HCT116 (cell line): ENCODE data around the gene ZSWIM7. TPM values are rescaled to one million over a fixed set of nuclear protein-coding genes. Genes with fewer than 3 reads are reported as not detected.

Experiments
- CTCF ChIP-seq, 3 experiments: fragments of 200-600 bp in 1 of 3; sonication (generic) in 1 of 3; IDR thresholded peaks in 2 of 3; conservative IDR thresholded peaks in 1 of 3; 2 replicates each; pipeline ENCODE4 v1.5.1; 2012 to 2017; ENCODE audit warnings: low read depth in 2 of 3, low read length in 2 of 3, antibody characterized with exemption in 1 of 3, borderline replicate concordance in 1 of 3, control low read depth in 1 of 3, mild to moderate bottlenecking in 1 of 3, mixed read lengths in 1 of 3, mixed run types in 1 of 3, moderate library complexity in 1 of 3; ENCODE audit not compliant: insufficient read depth in 1 of 3
- ELF1 ChIP-seq: IDR thresholded peaks from 2 replicates; pipeline ENCODE4 v1.6.1; 2012; ENCODE audit warnings: low read depth, borderline replicate concordance
- EZH2 ChIP-seq: fragments of 200-600 bp; sonication (generic); IDR thresholded peaks from 2 replicates; pipeline ENCODE4 v1.6.1; 2017; ENCODE audit warnings: antibody characterized with exemption, mixed run types
- EZH2phosphoT487 ChIP-seq: fragments of 200-600 bp; IDR thresholded peaks from 2 replicates; pipeline ENCODE4 v1.6.1; 2018; ENCODE audit warnings: antibody characterized with exemption, borderline replicate concordance
- REST ChIP-seq: IDR thresholded peaks from 2 replicates; pipeline ENCODE4 v1.6.1; 2012; ENCODE audit warnings: low read depth
- YY1 ChIP-seq: IDR thresholded peaks from 2 replicates; pipeline ENCODE4 v1.6.1; 2011; ENCODE audit warnings: low read length, low read depth, moderate library complexity, mild to moderate bottlenecking; ENCODE audit not compliant: insufficient replicate concordance; ENCODE audit errors: extremely low read depth
- total RNA-seq: library from RNA; stranded (reverse); gene quantifications from one replicate; pipeline ENCODE4 v1.2.1, GENCODE V29; 2021; ENCODE audit not compliant: unreplicated experiment
- TF ChIP-seq, protein P1 (sequence below): IDR thresholded peaks from 2 replicates; pipeline ENCODE4 v1.6.1; 2011; ENCODE audit warnings: mild to moderate bottlenecking, low read length, moderate library complexity; ENCODE audit not compliant: insufficient replicate concordance; ENCODE audit errors: extremely low read depth

Gene ZSWIM7
- total RNA-seq, 1 experiment from 2014 or later, result 33.5 TPM

DNA sequence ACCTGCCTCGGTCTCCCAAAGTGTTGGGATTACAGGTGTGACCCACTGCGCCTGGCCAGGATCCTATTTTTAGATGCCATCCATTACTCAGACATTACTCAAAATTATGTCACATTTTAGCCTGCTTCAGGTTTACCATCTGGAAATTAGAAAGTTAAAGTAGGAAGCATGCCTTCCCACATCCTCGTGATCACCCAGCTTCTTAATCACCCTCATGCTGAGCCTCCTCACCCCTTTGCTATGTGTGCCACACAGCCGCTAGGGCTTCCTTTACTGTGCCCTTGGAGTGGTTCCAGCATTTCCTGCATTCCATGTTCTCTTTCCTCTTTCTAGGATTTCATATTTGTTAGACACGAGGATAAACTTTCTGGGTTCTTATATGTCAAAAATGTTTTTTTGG, 45.3 kb downstream of the ZSWIM7 start (continued):
- no peak for TF ChIP-seq CTCF (IDR thresholded peaks at IDR 0.05 in 2 of 3, conservative IDR thresholded peaks at IDR 0.05 in 1 of 3; ENCODE audit: borderline replicate concordance in 1 of 3, insufficient read depth in 1 of 3, low read depth in 2 of 3, low read length in 2 of 3)
- TF ChIP-seq ELF1, result no peak; the same call in 1 of the 2 replicates
- no peak for TF ChIP-seq EZH2
- no peak for TF ChIP-seq YY1
- TF ChIP-seq, protein P1, sequence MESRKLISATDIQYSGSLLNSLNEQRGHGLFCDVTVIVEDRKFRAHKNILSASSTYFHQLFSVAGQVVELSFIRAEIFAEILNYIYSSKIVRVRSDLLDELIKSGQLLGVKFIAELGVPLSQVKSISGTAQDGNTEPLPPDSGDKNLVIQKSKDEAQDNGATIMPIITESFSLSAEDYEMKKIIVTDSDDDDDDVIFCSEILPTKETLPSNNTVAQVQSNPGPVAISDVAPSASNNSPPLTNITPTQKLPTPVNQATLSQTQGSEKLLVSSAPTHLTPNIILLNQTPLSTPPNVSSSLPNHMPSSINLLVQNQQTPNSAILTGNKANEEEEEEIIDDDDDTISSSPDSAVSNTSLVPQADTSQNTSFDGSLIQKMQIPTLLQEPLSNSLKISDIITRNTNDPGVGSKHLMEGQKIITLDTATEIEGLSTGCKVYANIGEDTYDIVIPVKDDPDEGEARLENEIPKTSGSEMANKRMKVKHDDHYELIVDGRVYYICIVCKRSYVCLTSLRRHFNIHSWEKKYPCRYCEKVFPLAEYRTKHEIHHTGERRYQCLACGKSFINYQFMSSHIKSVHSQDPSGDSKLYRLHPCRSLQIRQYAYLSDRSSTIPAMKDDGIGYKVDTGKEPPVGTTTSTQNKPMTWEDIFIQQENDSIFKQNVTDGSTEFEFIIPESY, result no peak
- no peak for TF ChIP-seq EZH2phosphoT487
- no peak for TF ChIP-seq REST
- TF ChIP-seq, all 23 proteins: peak for 9
